HUES64 (cell line): ENCODE data around the gene BNIP1.

Source experiments
- H3K27ac ChIP-seq: 2 replicates; pipeline ENCODE4 v1.7.0; 2013; ENCODE audit warnings: low read depth, low read length, inconsistent platforms
- H3K27me3 ChIP-seq: 2 replicates; pipeline ENCODE4 v1.6.1; 2013; ENCODE audit warnings: mild to moderate bottlenecking, low read length; ENCODE audit not compliant: insufficient read depth
- H3K36me3 ChIP-seq: 2 replicates; pipeline ENCODE4 v1.6.1; 2013; ENCODE audit warnings: mild to moderate bottlenecking, low read length; ENCODE audit not compliant: insufficient read depth
- H3K4me1 ChIP-seq: 2 replicates; pipeline ENCODE4 v1.6.1; 2013; ENCODE audit warnings: mild to moderate bottlenecking, low read length, moderate library complexity; ENCODE audit not compliant: insufficient read depth
- H3K4me3 ChIP-seq: 2 replicates; pipeline ENCODE4 v1.5.1; 2013; ENCODE audit warnings: mild to moderate bottlenecking, low read length, moderate library complexity
- H3K9ac ChIP-seq: 2 replicates; pipeline ENCODE4 v1.6.1; 2013; ENCODE audit warnings: mild to moderate bottlenecking, low read depth, low read length
- H3K9me3 ChIP-seq: 2 replicates; pipeline ENCODE4 v1.6.1; 2013; ENCODE audit warnings: low read depth, low read length; ENCODE audit not compliant: insufficient read depth
- WGBS: fragments of 150-250, 120-280 bp; methylation state at CpG from one replicate; pipeline ENCODE4 v1.1.7; 2013; ENCODE audit warnings: missing lambda C conversion rate; 5-methylcytosine and 5-hydroxymethylcytosine counted together

Gene BNIP1

DNA sequence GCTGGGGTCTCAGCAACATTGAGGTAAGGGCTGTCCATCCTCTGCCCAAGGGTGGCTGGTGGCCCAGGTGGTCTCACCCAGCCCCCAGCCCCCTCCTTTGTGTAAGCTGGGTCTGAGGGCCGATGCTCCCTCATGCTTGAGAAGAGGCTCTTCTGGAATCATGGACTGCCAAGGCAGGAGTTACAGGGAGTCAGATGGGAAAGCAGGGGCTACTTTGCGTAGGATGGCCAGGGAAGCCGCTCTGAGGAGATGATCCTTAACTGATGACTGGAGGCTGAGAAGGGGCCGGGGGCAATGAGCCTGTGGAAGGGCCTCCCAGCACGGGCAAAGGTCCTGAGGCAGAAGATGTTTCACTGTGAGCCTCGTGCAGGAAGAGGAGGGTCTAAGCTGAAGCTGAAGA, 67.0 kb downstream of the BNIP1 start:
- no peak overlapping the region for H3K9ac ChIP-seq
- no peaks in the 10 kb centered on the region for H3K9me3 ChIP-seq
- no peak overlapping the region for H3K4me3 ChIP-seq
- H3K36me3 ChIP-seq: no peaks in the 10 kb centered on the region
- 86% methylated on average over 6 of the region's 6 CpGs for WGBS
- H3K4me1 ChIP-seq: no peaks in the 10 kb centered on the region
- no peak overlapping the region for H3K27ac ChIP-seq
- peaks cover 7% of the 10 kb centered on the region; the same call in 1 of the 2 replicates for H3K27me3 ChIP-seq

DNA sequence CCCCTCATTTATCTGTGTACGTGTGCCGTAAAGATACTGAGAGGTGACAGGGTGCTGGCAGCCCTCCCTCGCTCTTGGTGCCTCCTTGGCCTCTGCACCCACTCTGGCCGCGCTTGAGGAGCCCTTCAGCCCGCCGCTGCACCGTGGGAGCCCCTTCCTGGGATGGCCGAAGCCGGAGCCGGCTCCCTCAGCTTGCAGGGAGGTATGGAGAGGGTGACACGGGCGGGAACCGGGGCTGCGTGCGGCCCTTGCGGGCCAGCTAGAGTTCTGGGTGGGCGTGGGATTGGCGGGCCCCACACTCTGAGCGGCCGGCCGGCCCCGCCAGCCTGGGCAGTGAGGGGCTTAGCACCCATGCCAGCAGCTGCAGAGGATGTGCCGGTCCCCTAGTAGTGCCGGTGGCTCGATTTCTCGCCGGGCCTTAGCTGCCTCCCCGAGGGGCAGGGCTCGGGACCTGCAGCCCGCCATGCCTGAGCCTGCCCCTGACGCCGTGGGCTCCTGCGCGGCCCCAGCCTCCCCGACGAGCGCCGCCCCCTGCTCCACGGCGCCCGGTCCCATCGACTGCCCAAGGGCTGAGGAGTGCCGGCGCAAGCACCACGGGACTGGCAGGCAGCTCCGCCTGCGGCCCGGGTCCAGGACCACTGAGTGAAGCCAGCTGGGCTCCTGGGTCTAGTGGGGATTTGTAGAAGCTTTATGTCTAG, 69.1 kb downstream of the BNIP1 start:
- Histone ChIP-seq H3K27ac (no peak overlapping the region), H3K9ac (no peak overlapping the region), H3K4me3 (no peak overlapping the region), H3K36me3 (no peaks in the 10 kb centered on the region), H3K27me3 (peaks cover 9% of the 10 kb centered on the region), H3K4me1 (no peaks in the 10 kb centered on the region; the same call in 1 of the 2 replicates), H3K9me3 (no peaks in the 10 kb centered on the region)
- 96% methylated on average over 49 of the region's 49 CpGs for WGBS
